Upper lobe of right lung (tissue), 1 donor: ENCODE data around the gene LRFN3. TPM values are rescaled to one million over a fixed set of nuclear protein-coding genes. Genes with fewer than 3 reads are reported as not detected.

Experiments used
- ATAC-seq: fragments of 200-7000 bp; cut with Tn5 transposase; one replicate; pipeline ENCODE4 v1.9.1; 2020; ENCODE audit warnings: mild to moderate bottlenecking, moderate library complexity
- DNase-seq: peaks from one replicate; pipeline ENCODE4 v3.0.0-alpha.2; 2020
- H3K27ac ChIP-seq: fragments of 200-600 bp; one replicate; pipeline ENCODE4 v1.8.0; 2022
- H3K27me3 ChIP-seq: fragments of 200-600 bp; one replicate; pipeline ENCODE4 v1.8.0; 2022; ENCODE audit warnings: mild to moderate bottlenecking
- H3K36me3 ChIP-seq: fragments of 200-600 bp; one replicate; pipeline ENCODE4 v1.8.0; 2022
- H3K4me1 ChIP-seq: fragments of 200-600 bp; one replicate; pipeline ENCODE4 v1.8.0; 2022
- H3K4me3 ChIP-seq: fragments of 200-600 bp; one replicate; pipeline ENCODE4 v1.8.0; 2022; ENCODE audit warnings: mild to moderate bottlenecking
- H3K9me3 ChIP-seq: fragments of 200-600 bp; one replicate; pipeline ENCODE4 v1.8.0; 2022
- intact Hi-C: fragments of 100-400 bp; cut with DNase I; formaldehyde crosslinking; loops from one replicate; pipeline ENCODE4 v1.11.0; 2022
- total RNA-seq: library from RNA; stranded (reverse); fragmentation: NEBNext Ultra II Directional; extraction: Animal tissue kit (Norgen Biotek cat#: 25700); gene quantifications from one replicate; pipeline ENCODE4 v1.2.1, GENCODE V29; 2021
- TF ChIP-seq, protein P1 (sequence below): fragments of 200-600 bp; IDR thresholded peaks from one replicate; pipeline ENCODE4 v1.8.0; 2022; ENCODE audit warnings: antibody characterized with exemption
- donor health status: DM: no; HTN: yes; CAD: no; lungs with severe emphysema.

Gene LRFN3
- total RNA-seq, 1 donor from 2014 or later = 10.5 TPM

GRCh38 chr19:35987571-35987896 is 51.4 kb downstream of the LRFN3 start:
- intact Hi-C loops = no loop called here
- Histone ChIP-seq H3K36me3 (no peaks in the 10 kb centered on the region), H3K4me3 (no peak overlapping the region), H3K9me3 (no peaks in the 10 kb centered on the region), H3K27ac (no peak overlapping the region), H3K4me1 (no peaks in the 10 kb centered on the region), H3K27me3 (peaks cover 29% of the 10 kb centered on the region)
- TF ChIP-seq, protein P1, sequence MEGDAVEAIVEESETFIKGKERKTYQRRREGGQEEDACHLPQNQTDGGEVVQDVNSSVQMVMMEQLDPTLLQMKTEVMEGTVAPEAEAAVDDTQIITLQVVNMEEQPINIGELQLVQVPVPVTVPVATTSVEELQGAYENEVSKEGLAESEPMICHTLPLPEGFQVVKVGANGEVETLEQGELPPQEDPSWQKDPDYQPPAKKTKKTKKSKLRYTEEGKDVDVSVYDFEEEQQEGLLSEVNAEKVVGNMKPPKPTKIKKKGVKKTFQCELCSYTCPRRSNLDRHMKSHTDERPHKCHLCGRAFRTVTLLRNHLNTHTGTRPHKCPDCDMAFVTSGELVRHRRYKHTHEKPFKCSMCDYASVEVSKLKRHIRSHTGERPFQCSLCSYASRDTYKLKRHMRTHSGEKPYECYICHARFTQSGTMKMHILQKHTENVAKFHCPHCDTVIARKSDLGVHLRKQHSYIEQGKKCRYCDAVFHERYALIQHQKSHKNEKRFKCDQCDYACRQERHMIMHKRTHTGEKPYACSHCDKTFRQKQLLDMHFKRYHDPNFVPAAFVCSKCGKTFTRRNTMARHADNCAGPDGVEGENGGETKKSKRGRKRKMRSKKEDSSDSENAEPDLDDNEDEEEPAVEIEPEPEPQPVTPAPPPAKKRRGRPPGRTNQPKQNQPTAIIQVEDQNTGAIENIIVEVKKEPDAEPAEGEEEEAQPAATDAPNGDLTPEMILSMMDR = no peak
- ATAC-seq (no peak), DNase-seq (no peak)

GRCh38 chr19:35988824-35989223 is 52.6 kb downstream of the LRFN3 start:
- intact Hi-C loops = no loop called here

GRCh38 chr19:35990156-35990555 is 54.0 kb downstream of the LRFN3 start:
- ATAC-seq (no peak), DNase-seq (no peak)
- Histone ChIP-seq H3K36me3 (no peaks in the 10 kb centered on the region), H3K27me3 (peaks cover 24% of the 10 kb centered on the region), H3K4me1 (peaks cover 4% of the 10 kb centered on the region), H3K27ac (no peak overlapping the region), H3K4me3 (no peak overlapping the region), H3K9me3 (no peaks in the 10 kb centered on the region)
- intact Hi-C loops = no loop called here
- TF ChIP-seq, protein P1 = no peak

More at GRCh38 chr19:35988824-35989223, 52.6 kb downstream of the LRFN3 start:
- Histone ChIP-seq H3K4me3 (no peak overlapping the region), H3K27me3 (peaks cover 29% of the 10 kb centered on the region), H3K27ac (no peak overlapping the region), H3K4me1 (no peaks in the 10 kb centered on the region), H3K36me3 (no peaks in the 10 kb centered on the region), H3K9me3 (no peaks in the 10 kb centered on the region)
- no peak for ATAC-seq
- TF ChIP-seq, protein P1 = no peak
- DNase-seq = no peak

GRCh38 chr19:35990771-35991730 is 54.9 kb downstream of the LRFN3 start:
- ATAC-seq = no peak

DNA sequence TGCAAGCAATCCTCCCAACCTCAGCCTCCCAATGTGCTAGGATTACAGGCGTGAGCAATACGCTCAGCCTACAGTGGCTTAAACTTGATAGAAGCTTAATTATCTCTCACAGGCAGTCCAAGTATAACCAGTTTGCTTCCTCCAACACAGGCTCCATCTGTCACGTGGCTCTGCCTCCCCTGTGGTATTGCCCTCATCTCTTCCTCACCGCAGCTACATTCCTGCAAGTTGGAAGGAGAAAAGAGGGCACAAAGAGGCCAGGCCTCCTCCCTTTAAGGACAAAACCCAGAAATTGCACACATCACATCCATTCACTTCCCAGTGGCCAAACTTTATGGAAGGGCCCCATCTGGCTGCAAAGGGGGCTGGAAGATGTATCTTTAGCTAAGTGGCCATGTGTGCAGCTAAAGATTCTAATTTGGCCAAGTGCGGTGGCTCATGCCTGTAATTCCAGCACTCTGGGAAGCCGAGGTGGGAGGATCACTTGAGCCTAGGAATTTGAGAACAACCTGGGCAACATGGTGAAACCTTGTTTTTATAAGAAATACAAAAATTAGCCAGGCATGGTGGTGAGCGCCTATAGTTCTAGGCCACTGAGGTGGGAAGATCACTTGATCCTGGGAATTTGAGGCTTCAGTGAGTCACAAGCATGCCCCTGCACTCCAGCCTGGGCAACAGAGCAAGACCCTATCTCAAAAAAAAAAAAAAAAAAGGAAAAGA is 55.7 kb downstream of the LRFN3 start:
- no peak for ATAC-seq
- DNase-seq = no peak
- no peak overlapping the region for H3K27ac ChIP-seq
- intact Hi-C loops = no loop called here
- H3K4me3 ChIP-seq = no peak overlapping the region
- H3K27me3 ChIP-seq = peaks cover 12% of the 10 kb centered on the region
- H3K36me3 ChIP-seq = no peaks in the 10 kb centered on the region
- no peaks in the 10 kb centered on the region for H3K9me3 ChIP-seq
- H3K4me1 ChIP-seq = peaks cover 16% of the 10 kb centered on the region
- TF ChIP-seq, protein P1 = no peak

More at GRCh38 chr19:35990771-35991730, 54.9 kb downstream of the LRFN3 start:
- intact Hi-C loops = no loop called here
- Histone ChIP-seq H3K4me3 (no peak overlapping the region), H3K27ac (no peak overlapping the region), H3K27me3 (peaks cover 21% of the 10 kb centered on the region), H3K4me1 (peaks cover 7% of the 10 kb centered on the region), H3K9me3 (no peaks in the 10 kb centered on the region), H3K36me3 (no peaks in the 10 kb centered on the region)
- no peak for DNase-seq
- TF ChIP-seq, protein P1 = no peak
